AG09319 (cell line): ENCODE results near the gene PAPOLB.

Experiments
- DNase-seq: peaks from one replicate; pipeline ENCODE4 v3.0.0-alpha.2; 2010; ENCODE audit warnings: low read depth; ENCODE audit errors: extremely low read depth
- CTCF ChIP-seq: IDR thresholded peaks from 2 replicates; pipeline ENCODE4 v1.5.1; 2011; ENCODE audit warnings: low read depth, mild to moderate bottlenecking, inconsistent platforms, low read length, moderate library complexity

Gene PAPOLB

DNA sequence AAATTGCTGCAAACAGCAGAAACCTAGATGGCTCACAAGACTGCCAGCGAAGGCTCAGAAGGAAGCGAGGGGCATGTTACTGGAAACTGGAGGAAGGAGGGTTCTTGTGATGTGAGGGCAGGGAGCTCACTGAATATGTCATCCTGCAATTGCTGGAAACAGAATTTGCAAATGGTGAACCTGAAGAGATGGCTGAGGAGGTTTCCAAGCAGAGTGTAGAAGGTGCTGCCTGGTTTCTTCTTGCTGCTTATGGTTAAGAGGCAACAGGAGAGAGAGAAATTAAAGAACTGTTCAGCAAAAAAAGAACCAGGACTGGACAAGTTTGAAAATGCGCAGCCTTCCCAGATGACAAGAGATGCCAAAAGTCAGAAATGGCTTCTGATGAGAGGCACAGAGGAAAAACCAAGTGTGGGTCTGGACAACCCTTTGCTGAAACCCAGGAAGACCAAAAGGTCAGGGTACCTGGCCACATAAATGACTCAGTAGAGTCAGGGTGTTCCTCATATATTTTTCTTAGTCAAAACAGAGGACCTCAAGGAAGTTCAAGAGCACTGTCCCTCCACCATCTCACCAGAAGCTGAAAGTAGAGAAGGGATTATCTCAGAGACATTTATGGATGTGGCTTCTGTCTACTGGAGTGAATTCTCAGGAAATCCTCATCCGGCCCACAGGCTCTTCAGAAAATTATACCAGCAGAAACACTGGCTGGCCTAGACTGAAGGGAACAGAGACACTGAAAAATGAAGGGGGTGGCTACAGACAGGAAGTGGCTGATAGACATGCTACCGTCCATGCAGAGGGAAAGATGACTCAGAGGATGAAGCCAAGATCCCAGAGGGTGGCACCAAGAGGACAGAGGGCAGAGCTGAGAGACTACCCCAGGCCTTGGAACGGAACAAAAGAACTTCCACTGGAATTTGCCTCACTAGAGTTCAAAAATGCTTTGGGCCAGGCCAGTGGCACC, 10.1 kb downstream of the PAPOLB start:
- TF ChIP-seq CTCF, result no peak
- DNase-seq, result no peak

- no peak for DNase-seq
- TF ChIP-seq CTCF, result no peak
These were observed 11.5 kb downstream of the PAPOLB start for GRCh38 chr7:4850262-4850795.

GRCh38 chr7:4849390-4849789, 12.4 kb downstream of the PAPOLB start:
- TF ChIP-seq CTCF, result peak; percentile 37
- no peak for DNase-seq

- DNase-seq, result no peak
- peak; percentile 53 for TF ChIP-seq CTCF
These were observed 16.1 kb downstream of the PAPOLB start for GRCh38 chr7:4845740-4846142.

DNA sequence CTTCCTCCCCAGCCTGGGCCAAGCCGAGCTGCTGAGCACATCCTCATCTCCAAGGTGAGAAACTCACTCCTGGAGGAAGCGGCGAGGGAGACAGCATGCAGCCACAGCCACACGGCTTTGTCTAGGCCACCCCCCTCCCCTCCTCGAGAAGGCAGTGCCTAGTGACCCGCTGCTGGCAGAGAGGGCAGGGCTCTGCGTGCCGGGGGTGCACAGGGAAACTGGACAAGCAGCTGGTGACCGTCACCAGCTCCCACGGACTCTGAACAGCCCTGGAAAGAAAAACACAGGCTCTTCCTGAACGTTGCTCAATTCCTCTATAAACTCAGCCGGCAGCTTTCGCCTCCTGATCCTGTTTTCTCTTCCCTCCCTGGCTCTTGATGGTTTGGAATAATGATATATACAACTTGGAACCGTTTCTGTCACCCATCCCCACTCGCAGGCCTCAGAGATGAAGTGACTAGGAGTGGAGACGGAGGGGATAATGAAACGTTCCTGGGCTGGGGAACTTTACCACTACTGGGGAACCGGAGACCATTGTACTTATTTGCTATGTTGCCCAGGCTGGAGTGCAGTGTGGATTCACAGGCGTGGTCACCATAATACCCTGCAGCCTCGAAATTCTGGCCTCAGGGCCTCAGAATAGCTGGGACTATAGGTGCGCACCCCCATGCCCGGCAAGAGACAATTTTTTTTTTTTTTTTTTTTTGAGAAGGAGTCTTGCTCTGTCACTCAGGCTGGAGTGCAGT, 19.3 kb downstream of the PAPOLB start:
- no peak for DNase-seq
- no peak for TF ChIP-seq CTCF

DNA sequence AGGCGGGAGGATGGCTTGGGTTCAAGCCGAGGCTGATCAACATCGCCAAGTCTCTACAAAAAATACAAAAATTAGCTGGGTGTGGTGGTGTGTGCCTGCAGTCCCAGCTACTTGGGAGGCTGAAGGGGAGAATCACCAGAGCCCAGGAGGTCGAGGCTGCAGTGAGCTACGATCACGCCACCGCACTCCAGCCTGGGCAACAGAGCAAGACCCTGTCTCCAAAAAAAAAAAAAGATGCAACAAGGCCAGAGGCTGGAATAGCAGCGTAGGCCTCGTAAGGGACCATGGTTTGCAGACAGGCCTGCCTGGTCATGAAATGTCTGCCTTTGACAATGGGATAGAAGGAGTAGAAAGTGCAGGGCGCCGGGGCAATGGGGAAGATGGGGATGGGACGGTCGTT, 20.0 kb downstream of the PAPOLB start:
- no peak for TF ChIP-seq CTCF
- no peak for DNase-seq
